Esophagus muscularis mucosa (tissue), 4 donors: ENCODE data around the gene TMX1. TPM values are rescaled to one million over a fixed set of nuclear protein-coding genes. Genes with fewer than 3 reads are reported as not detected.

Source experiments
- DNase-seq: peaks from one replicate; pipeline ENCODE4 v3.0.0-alpha.2; 2017; ENCODE audit errors: extremely low spot score
- H3K27ac ChIP-seq, 4 donors: fragments of 200-600 bp; sonication (generic); replicated peaks in 1 of 4; 1 replicate in 3 of 4; 2 replicates in 1 of 4; pipeline ENCODE4 v1.5.1; 2016 to 2019; ENCODE audit warnings: mild to moderate bottlenecking in 1 of 4
- H3K27me3 ChIP-seq, 4 donors: fragments of 200-600 bp; sonication (generic); one replicate each; pipeline versions ENCODE4 v1.5.1 to v1.6.0; 2016 to 2019
- H3K36me3 ChIP-seq, 4 donors: fragments of 200-600 bp; sonication (generic); one replicate each; pipeline ENCODE4 v1.5.1; 2016 to 2019
- H3K4me1 ChIP-seq, 4 donors: fragments of 200-600 bp; sonication (generic); one replicate each; pipeline ENCODE4 v1.5.1; 2016 to 2019
- H3K4me3 ChIP-seq, 4 donors: fragments of 200-600 bp; sonication (generic); 1 replicate in 2 of 4; 2 replicates in 2 of 4; pipeline ENCODE4 v1.5.1; 2016 to 2019; ENCODE audit warnings: mild to moderate bottlenecking in 4 of 4, moderate library complexity in 1 of 4
- H3K9me3 ChIP-seq, 4 donors: fragments of 200-600 bp; sonication (generic); 1 replicate in 3 of 4; 2 replicates in 1 of 4; pipeline ENCODE4 v1.5.1; 2016 to 2019
- EP300 ChIP-seq: sonication (generic); formaldehyde crosslinking; IDR thresholded peaks from one replicate; pipeline ENCODE4 v1.6.1; 2017; ENCODE audit warnings: antibody characterized with exemption
- POLR2A ChIP-seq: fragments of 450-650 bp; IDR thresholded peaks from one replicate; pipeline ENCODE4 v1.6.1; 2017; ENCODE audit warnings: antibody characterized with exemption, moderate library complexity, mild to moderate bottlenecking, low read depth
- POLR2AphosphoS5 ChIP-seq, 2 donors: sonication (generic); formaldehyde crosslinking; IDR thresholded peaks; one replicate each; pipeline ENCODE4 v1.6.1; 2017; ENCODE audit warnings: antibody characterized with exemption in 2 of 2
- WGBS: methylation state at CpG from one replicate; pipeline ENCODE4 v1.1.5; 2018; 5-methylcytosine and 5-hydroxymethylcytosine counted together
- intact Hi-C: fragments of 100-400 bp; cut with DNase I; formaldehyde crosslinking; loops from one replicate; pipeline ENCODE4 v1.15.1; 2023
- total RNA-seq, 4 donors: library from RNA; depleted of rRNA; stranded (reverse); fragments of >200 nt; gene quantifications; one replicate each; pipeline versions ENCODE4 v1.1.0 to v1.2.1, GENCODE V29; 2016
- TF ChIP-seq, protein P1 (sequence below), 3 experiments: fragments of 200-600 bp in 2 of 3; fragments of 450-650 bp in 1 of 3; sonication (generic) in 2 of 3; IDR thresholded peaks; one replicate each; pipeline ENCODE4 v1.5.1; 2017 to 2019; ENCODE audit warnings: antibody characterized with exemption in 3 of 3, mild to moderate bottlenecking in 2 of 3, moderate library complexity in 1 of 3

The TMX1 gene
- total RNA-seq, 4 donors from 2014 or later = 17.6 to 24.1 (median 22.6) TPM

DNA sequence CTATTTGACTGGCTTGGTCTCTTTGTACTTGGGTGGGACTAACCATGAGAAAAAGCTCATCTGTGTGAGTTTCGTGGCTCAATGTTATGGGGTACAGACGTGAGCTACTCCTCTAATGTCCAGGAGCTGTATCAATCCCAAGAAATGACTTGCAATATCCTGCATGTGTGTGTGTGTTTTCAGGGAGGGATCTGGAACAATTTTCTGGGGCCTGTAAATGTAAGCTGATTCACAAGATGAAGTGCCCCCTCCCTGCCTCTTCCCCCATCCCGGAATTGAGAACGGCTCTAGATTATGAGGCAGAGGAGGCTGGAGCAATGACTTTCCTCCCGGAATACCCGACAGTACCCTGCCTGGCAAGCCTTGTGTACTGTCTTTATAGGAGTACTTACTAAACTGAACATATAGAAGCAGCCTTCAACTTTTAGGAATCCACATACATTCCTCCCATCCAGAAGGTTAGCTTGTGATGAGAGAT, 53.9 kb downstream of the TMX1 start:
- Histone ChIP-seq H3K27me3 (no peaks in the 10 kb centered on the region), H3K9me3 (no peaks in the 10 kb centered on the region), H3K36me3 (no peaks in the 10 kb centered on the region), H3K4me1 (peaks cover 9 to 33% (median 30%) of the 10 kb centered on the region in 4 donors), H3K4me3 (no peak overlapping the region), H3K27ac (peak overlapping the region; percentile 20 to 62 (median 34))
- intact Hi-C loops = no loop called here
- TF ChIP-seq, protein P1, sequence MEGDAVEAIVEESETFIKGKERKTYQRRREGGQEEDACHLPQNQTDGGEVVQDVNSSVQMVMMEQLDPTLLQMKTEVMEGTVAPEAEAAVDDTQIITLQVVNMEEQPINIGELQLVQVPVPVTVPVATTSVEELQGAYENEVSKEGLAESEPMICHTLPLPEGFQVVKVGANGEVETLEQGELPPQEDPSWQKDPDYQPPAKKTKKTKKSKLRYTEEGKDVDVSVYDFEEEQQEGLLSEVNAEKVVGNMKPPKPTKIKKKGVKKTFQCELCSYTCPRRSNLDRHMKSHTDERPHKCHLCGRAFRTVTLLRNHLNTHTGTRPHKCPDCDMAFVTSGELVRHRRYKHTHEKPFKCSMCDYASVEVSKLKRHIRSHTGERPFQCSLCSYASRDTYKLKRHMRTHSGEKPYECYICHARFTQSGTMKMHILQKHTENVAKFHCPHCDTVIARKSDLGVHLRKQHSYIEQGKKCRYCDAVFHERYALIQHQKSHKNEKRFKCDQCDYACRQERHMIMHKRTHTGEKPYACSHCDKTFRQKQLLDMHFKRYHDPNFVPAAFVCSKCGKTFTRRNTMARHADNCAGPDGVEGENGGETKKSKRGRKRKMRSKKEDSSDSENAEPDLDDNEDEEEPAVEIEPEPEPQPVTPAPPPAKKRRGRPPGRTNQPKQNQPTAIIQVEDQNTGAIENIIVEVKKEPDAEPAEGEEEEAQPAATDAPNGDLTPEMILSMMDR (IDR thresholded peaks at IDR 0.05) = no peak
- no peak for TF ChIP-seq POLR2AphosphoS5 (IDR thresholded peaks at IDR 0.05)
- peak; percentile 90 for DNase-seq
- WGBS = 100% methylated on average over 6 of the region's 6 CpGs

DNA sequence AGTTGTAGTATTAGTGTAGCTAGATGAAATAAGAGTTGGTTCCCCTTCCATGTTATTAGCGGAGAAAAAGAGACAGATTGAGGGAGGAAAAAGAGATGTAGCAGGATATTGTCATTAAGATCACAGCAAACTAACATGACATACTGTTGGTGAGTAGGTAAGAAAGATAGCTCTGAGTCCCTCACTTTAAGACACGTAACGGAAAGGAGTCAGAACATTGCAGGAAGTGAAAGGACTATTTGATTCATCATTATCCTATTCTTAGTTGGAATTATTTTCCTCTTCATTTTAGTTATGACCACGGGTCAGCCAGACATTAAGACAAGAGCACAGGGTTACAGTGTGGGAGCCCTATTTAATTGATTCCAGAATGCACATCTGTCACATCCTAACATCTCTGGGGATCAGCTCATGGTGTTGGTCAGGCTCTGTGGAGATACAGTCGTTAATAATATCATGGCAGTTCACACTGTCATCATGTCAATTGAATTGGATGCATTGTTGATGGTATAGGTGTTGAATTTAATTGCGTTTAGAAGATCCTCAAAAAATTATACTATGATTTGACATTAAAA, 55.0 kb downstream of the TMX1 start:
- Histone ChIP-seq H3K4me1 (peaks cover 12 to 43% (median 40%) of the 10 kb centered on the region in 4 donors), H3K27me3 (no peaks in the 10 kb centered on the region), H3K27ac (no peak overlapping the region), H3K9me3 (no peaks in the 10 kb centered on the region), H3K4me3 (no peak overlapping the region), H3K36me3 (no peaks in the 10 kb centered on the region)
- WGBS = 77% methylated on average over 6 of the region's 6 CpGs
- intact Hi-C loops = no loop called here
- peak; percentile 19 for DNase-seq
- TF ChIP-seq, protein P1 (IDR thresholded peaks at IDR 0.05) = no peak

DNA sequence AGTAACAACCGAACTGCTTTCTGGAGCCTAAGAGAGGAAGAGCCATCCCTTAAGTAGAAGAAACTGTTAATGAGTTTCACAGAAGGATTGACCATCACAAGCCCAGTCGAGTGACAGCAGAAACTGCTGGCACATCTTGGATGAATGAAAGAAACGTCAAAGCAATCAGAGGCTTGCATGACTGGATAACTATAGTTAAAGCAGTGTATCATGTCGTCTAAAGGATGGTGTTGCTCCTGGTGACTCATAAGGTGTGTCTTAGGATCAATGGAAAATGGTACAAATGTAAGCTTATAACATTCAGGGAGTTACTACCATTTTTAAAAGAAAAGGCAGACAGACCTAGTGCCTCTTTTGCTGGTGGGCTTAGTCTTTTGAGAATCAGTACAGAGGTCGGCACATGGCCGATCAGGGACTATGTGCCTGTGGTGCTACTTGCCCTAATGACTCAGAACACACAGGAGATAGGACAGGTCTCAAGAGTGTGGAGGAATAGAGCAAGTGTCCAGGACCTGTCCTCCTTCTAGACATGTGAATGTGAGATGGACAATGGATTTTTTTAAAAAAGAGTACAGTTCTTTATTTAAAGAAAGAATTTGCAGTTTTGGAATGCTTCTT, 55.7 kb downstream of the TMX1 start:
- H3K36me3 ChIP-seq = no peaks in the 10 kb centered on the region
- TF ChIP-seq EP300 (no peak), POLR2AphosphoS5 (IDR thresholded peaks at IDR 0.05) (no peak), POLR2A (no peak)
- TF ChIP-seq, protein P1 (IDR thresholded peaks at IDR 0.05) = no peak
- DNase-seq = peak; percentile 88
- peaks cover 12 to 43% (median 40%) of the 10 kb centered on the region in 4 donors for H3K4me1 ChIP-seq
- no peaks in the 10 kb centered on the region for H3K9me3 ChIP-seq
- WGBS = 92% methylated on average over 6 of the region's 6 CpGs
- no peak overlapping the region for H3K27ac ChIP-seq
- H3K4me3 ChIP-seq = no peak overlapping the region
- intact Hi-C loops = no loop called here
- no peaks in the 10 kb centered on the region for H3K27me3 ChIP-seq

DNA sequence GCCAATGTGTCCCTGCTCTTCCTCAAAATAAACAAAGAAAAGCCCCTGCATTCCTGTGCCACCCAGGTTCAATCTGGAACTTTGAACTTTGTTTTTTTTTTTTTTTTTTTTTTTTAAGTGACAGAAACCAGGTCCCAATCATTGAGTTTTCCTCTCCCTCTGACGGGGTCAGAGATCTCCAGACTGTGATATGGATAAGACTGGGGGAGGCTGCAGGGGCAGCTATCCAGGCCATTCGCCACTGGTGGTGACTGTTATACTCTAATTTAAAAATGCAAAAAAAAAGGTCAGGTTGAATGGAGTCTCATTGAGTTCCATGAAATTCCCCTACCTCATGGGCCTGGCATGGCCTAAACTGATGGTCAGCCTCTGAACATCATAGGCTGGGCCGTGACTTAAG, 57.0 kb downstream of the TMX1 start:
- Histone ChIP-seq H3K9me3 (no peaks in the 10 kb centered on the region), H3K27me3 (no peaks in the 10 kb centered on the region), H3K36me3 (no peaks in the 10 kb centered on the region), H3K4me3 (no peak overlapping the region), H3K27ac (no peak overlapping the region), H3K4me1 (peaks cover 15 to 41% (median 35%) of the 10 kb centered on the region in 4 donors)
- no peak for DNase-seq
- TF ChIP-seq, protein P1 (IDR thresholded peaks at IDR 0.05) = no peak
- TF ChIP-seq POLR2A (no peak), EP300 (no peak), POLR2AphosphoS5 (IDR thresholded peaks at IDR 0.05) (no peak)
- intact Hi-C loops = no loop called here
- 89% methylated on average over 3 of the region's 3 CpGs for WGBS

DNA sequence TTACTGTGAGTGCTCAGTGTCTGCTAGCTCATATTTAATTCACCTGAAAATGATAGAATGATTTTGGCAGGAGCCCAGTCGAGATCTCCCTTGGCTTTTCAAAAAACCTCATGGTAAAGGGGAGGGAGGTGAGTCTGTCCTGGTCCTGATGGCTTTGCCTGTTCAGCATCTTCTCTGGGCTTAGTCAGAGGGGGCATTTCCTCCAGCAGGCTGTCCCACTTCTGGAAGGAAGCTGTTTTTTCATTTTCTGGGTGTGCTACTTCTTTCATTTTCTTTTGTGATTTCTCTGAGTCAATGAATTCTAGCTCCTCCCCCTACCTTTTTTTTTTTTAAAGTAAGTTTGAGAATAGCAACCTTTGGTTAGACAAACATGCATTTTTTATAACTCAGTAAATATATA, 58.8 kb downstream of the TMX1 start:
- Histone ChIP-seq H3K9me3 (no peaks in the 10 kb centered on the region), H3K4me1 (peaks cover 7 to 29% (median 21%) of the 10 kb centered on the region in 4 donors), H3K4me3 (no peak overlapping the region), H3K27ac (no peak overlapping the region), H3K36me3 (no peaks in the 10 kb centered on the region), H3K27me3 (no peaks in the 10 kb centered on the region)
- intact Hi-C loops = no loop called here
- DNase-seq = no peak
- TF ChIP-seq, protein P1 (IDR thresholded peaks at IDR 0.05) = no peak
- TF ChIP-seq POLR2A (no peak), POLR2AphosphoS5 (IDR thresholded peaks at IDR 0.05) (no peak), EP300 (no peak)
- WGBS = 52% methylated on average over 1 of the region's 1 CpG
